HEK293T (cell line): ENCODE measurements around the gene WASF2.

Experiments used
- CTBP1 ChIP-seq: fragments of 450-650 bp; IDR thresholded peaks from 2 replicates; pipeline ENCODE4 v1.6.1; 2016; ENCODE audit warnings: borderline replicate concordance
- FOXA1 ChIP-seq: fragments of 450-650 bp; IDR thresholded peaks from 2 replicates; pipeline ENCODE4 v1.6.1; 2016; ENCODE audit warnings: mild to moderate bottlenecking
- PKNOX1 ChIP-seq: fragments of 450-650 bp; IDR thresholded peaks from 2 replicates; pipeline ENCODE4 v1.6.1; 2016

DNA sequence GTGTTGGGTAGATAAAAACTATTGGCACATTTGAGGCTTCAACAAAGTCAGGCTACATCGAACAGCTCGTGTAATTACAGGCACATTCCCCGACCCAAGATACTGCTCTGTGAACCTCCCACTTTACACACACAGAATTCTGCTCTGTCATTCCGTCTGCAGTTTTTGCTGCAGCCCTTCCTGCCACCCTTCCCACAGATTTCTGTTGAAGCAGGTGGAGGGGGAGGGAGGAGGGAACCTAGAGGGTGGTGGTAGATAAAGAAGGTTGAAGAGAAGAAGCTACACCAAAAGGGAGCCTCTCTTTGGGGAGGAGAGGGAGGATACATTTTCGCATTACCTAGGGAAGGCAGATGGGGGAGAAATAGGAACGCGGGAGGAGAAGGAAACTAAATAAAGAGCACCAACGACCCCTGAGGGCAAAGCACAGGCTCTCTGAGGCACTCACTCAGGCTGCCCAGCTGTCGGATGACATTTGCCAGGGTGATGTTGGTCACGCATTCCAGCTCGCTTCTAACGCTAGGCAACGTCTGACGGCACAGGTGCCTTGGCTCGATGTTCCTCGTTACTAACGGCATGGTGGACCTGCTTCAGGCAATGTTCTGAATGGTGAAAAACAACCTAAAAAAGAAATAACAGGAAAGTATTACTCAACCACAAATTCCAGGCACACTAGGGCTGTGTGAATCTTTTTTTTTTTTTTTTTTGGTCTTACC is 61.5 kb downstream of the WASF2 start:
- no peak for TF ChIP-seq FOXA1
- TF ChIP-seq CTBP1: no peak
- no peak for TF ChIP-seq PKNOX1
